ENCODE data around the gene FBLIM1. TPM values are rescaled to one million over a fixed set of nuclear protein-coding genes. Genes with fewer than 3 reads are reported as not detected.
A peak's percentile ranks its signal among the peaks of the same experiment; 100 is the strongest.

The FBLIM1 gene
- total and polyA plus RNA-seq, 7 experiments from 2014 or later: 0.27 to 0.54 (median 0.41) TPM; not detected in 4

DNA sequence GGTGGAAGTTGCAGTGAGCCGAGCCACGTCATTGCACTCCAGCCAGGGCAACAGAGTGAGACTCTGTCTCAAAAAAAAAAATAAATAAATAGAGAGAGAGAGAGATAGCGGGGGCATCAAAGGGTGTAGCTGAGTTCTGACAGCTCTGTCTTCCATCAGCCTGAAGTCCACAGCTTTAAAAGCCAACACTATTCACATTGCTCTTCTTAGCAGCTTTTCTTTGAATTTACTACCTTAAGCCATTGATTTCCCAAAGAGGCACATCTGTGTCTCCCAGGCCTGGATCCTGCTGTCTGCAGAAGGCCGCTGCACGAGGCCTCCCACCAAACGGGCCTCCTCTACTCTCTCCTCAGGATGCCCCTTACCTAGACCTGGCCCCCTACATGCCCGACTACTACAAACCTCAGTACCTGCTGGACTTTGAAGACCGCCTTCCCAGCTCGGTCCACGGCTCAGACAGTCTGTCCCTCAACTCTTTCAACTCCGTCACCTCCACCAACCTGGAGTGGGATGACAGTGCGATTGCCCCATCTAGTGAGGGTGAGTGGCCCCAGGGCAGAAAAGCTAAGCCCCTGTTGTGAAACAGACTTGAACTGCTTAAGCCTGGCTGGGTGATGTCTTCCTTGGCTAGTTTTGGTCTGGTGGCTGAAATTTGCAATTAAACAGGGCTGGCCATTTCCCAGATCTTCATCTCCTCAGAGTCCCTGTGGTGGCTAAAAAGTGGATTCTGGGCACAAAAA is 39.0 kb upstream of the FBLIM1 start:
- peaks cover 0 to 30% (median 0%) of the 10 kb centered on the region in 5 donors for H3K36me3 Mint-ChIP-seq

DNA sequence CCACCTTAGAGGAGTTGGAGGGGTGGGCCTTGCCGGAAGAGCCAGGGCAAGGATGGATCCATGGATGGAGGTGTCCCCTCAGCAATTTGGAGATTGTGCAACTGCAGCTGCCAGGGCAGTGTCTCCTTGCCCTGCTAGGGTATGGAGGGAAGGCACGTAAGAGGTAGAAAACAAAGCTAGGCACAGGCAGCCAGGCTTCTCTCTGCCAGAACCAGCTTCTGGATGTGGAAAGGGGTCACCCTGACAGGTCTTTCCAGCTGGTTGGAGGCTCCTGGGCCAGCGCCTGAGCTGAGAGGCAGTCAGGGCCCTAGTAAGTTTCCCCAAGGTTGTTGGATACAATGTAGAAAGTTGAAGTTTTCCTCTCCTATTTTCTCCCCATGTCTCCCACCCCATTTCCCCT is 37.7 kb upstream of the FBLIM1 start:
- Mint-ChIP-seq H3K27ac (no peak overlapping the region), H3K9me3 (no peaks in the 10 kb centered on the region), H3K4me1 (peaks cover 0 to 4% (median 0%) of the 10 kb centered on the region in 7 donors), H3K36me3 (peaks cover 0 to 32% (median 0%) of the 10 kb centered on the region in 5 donors), H3K4me3 (no peak overlapping the region), H3K27me3 (no peaks in the 10 kb centered on the region)
- intact Hi-C loops (cut with micrococcal nuclease): no loop called here
- Histone ChIP-seq H3K27ac (ENCODE audit: low read depth, low read length) (no peak overlapping the region), H3K9me3 (ENCODE audit: control insufficient read depth in 2 of 3, low read length in 3 of 3) (no peaks in the 10 kb centered on the region), H3K27me3 (ENCODE audit: control insufficient read depth in 2 of 2, insufficient read depth in 2 of 2, low read length in 2 of 2) (no peaks in the 10 kb centered on the region), H3K36me3 (ENCODE audit: control insufficient read depth in 2 of 3, insufficient read depth in 3 of 3, low read length in 3 of 3) (peaks cover 0 to 92% (median 9%) of the 10 kb centered on the region in 3 experiments), H3K4me1 (ENCODE audit: control insufficient read depth in 2 of 2, insufficient read depth in 2 of 2, low read length in 2 of 2) (no peaks in the 10 kb centered on the region), H3K4me3 (ENCODE audit: low read length) (no peak overlapping the region)
- ATAC-seq (no peak), DNase-seq (no peak)
- ChIA-PET POLR2A (no interaction called here), CTCF (no interaction called here)

More for the DNA sequence above, 39.0 kb upstream of the FBLIM1 start:
- H3K4me1 ChIP-seq (ENCODE audit: control insufficient read depth in 2 of 2, insufficient read depth in 2 of 2, low read length in 2 of 2): no peaks in the 10 kb centered on the region
- H3K9me3 ChIP-seq (ENCODE audit: control insufficient read depth in 2 of 3, low read length in 3 of 3): no peaks in the 10 kb centered on the region
- H3K27me3 ChIP-seq (ENCODE audit: control insufficient read depth in 2 of 2, insufficient read depth in 2 of 2, low read length in 2 of 2): no peaks in the 10 kb centered on the region
- intact Hi-C loops (cut with micrococcal nuclease): no loop called here
- no peaks in the 10 kb centered on the region for H3K27me3 Mint-ChIP-seq
- ATAC-seq (no peak), DNase-seq (no peak)
- H3K4me3 ChIP-seq (ENCODE audit: low read length): no peak overlapping the region
- ChIA-PET POLR2A (no interaction called here), CTCF (interaction anchor here (1.7 kb wide), 1 partner anchor 123 kb away, joined by 3 read pairs; no protein-coding TSS in a partner anchor)
- H3K4me3 Mint-ChIP-seq: no peak overlapping the region
- peaks cover 0 to 7% (median 1%) of the 10 kb centered on the region in 7 donors for H3K4me1 Mint-ChIP-seq
- H3K9me3 Mint-ChIP-seq: no peaks in the 10 kb centered on the region
- H3K27ac Mint-ChIP-seq: peak overlapping the region in 2 of 9 donors; percentile 16 to 69
- peaks cover 0 to 85% (median 9%) of the 10 kb centered on the region in 3 experiments for H3K36me3 ChIP-seq (ENCODE audit: control insufficient read depth in 2 of 3, insufficient read depth in 3 of 3, low read length in 3 of 3)
- no peak overlapping the region for H3K27ac ChIP-seq (ENCODE audit: low read depth, low read length)

DNA sequence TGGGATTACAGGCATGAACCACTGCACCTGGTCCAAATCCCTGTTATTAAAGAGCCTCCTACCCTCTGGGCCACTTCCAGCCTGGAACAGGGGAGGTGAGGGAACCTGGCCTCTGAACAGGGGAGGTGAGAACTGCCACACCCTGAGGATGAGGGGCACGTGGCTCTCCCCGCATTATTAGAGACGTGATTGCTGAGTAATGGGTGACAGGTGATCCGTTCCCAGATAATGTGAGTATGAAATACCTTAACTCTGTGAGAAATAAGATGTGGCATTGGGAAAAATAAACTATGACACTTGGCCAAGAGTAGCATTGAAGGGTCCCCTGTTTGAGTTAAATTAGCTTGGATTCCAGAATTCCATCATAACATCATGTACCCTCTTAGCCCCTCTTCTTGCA is 36.2 kb upstream of the FBLIM1 start:
- Histone ChIP-seq H3K9me3 (ENCODE audit: control insufficient read depth in 2 of 3, low read length in 3 of 3) (no peaks in the 10 kb centered on the region), H3K4me3 (ENCODE audit: low read length) (no peak overlapping the region), H3K27ac (ENCODE audit: low read depth, low read length) (no peak overlapping the region), H3K4me1 (ENCODE audit: control insufficient read depth in 2 of 2, insufficient read depth in 2 of 2, low read length in 2 of 2) (no peaks in the 10 kb centered on the region), H3K36me3 (ENCODE audit: control insufficient read depth in 2 of 3, insufficient read depth in 3 of 3, low read length in 3 of 3) (peaks cover 0 to 92% (median 0%) of the 10 kb centered on the region in 3 experiments), H3K27me3 (ENCODE audit: control insufficient read depth in 2 of 2, insufficient read depth in 2 of 2, low read length in 2 of 2) (no peaks in the 10 kb centered on the region)
- no peak overlapping the region for H3K4me3 Mint-ChIP-seq
- intact Hi-C loops (cut with micrococcal nuclease): no loop called here
- DNase-seq (no peak), ATAC-seq (no peak)
- H3K27ac Mint-ChIP-seq: no peak overlapping the region
- peaks cover 0 to 4% (median 0%) of the 10 kb centered on the region in 7 donors for H3K4me1 Mint-ChIP-seq
- H3K9me3 Mint-ChIP-seq: no peaks in the 10 kb centered on the region
- POLR2A ChIA-PET: interaction anchor here (0.7 to 0.8 kb wide), 2 partner anchors 12 to 23 kb away, joined by 3 read pairs; no protein-coding TSS in a partner anchor
- H3K27me3 Mint-ChIP-seq: no peaks in the 10 kb centered on the region
- CTCF ChIA-PET: interaction anchor here (0.7 kb wide), 1 partner anchor 52 kb away, joined by 3 read pairs; no protein-coding TSS in a partner anchor
- peaks cover 0 to 35% (median 2%) of the 10 kb centered on the region in 5 donors for H3K36me3 Mint-ChIP-seq

DNA sequence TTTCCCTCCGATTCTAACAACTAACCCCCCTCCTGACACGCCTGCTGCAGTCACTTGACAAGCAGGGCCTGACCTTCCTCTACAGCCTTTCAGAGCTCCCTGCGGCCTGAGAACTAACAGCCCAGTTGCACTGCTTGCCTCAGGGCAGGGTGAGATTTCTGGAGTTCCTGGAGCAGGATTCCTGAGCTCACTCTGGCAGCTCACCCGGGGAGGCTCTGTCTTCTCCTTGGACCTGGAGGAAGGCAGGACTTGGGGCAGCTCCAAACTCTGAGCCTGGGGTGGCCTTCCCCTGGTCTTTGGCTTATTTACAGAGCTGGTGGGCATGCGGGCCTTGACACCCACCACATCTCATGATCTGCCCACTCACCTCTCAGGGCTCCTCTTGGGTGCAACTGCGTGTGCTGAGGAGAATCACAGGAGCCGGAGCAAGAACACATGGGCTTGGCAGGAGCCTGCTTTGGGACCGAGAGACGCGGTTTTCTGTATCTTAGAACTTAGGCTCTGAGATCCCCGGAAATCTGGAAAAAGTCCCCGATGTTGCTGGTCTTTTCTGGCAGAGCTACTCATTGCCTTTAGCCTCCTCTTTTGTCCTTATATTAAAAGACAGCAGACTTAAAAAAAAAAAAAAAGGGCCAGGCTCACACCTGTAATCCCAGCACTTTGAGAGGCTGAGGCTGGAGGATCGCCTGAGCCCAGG is 35.6 kb upstream of the FBLIM1 start:
- Mint-ChIP-seq H3K4me1 (peaks cover 0 to 4% (median 0%) of the 10 kb centered on the region in 7 donors), H3K27me3 (no peaks in the 10 kb centered on the region), H3K27ac (no peak overlapping the region), H3K4me3 (no peak overlapping the region), H3K9me3 (no peaks in the 10 kb centered on the region), H3K36me3 (peaks cover 0 to 37% (median 2%) of the 10 kb centered on the region in 5 donors)
- Histone ChIP-seq H3K4me3 (ENCODE audit: low read length) (no peak overlapping the region), H3K9me3 (ENCODE audit: control insufficient read depth in 2 of 3, low read length in 3 of 3) (no peaks in the 10 kb centered on the region), H3K4me1 (ENCODE audit: control insufficient read depth in 2 of 2, insufficient read depth in 2 of 2, low read length in 2 of 2) (no peaks in the 10 kb centered on the region), H3K27ac (ENCODE audit: low read depth, low read length) (no peak overlapping the region), H3K36me3 (ENCODE audit: control insufficient read depth in 2 of 3, insufficient read depth in 3 of 3, low read length in 3 of 3) (peaks cover 0 to 92% (median 0%) of the 10 kb centered on the region in 3 experiments), H3K27me3 (ENCODE audit: control insufficient read depth in 2 of 2, insufficient read depth in 2 of 2, low read length in 2 of 2) (no peaks in the 10 kb centered on the region)
- ChIA-PET CTCF (interaction anchor here (0.7 kb wide), 1 partner anchor 51 kb away, joined by 3 read pairs; no protein-coding TSS in a partner anchor), POLR2A (interaction anchor here (0.7 to 0.8 kb wide), 2 partner anchors 12 to 22 kb away, joined by 3 read pairs; no protein-coding TSS in a partner anchor)
- intact Hi-C loops (cut with micrococcal nuclease): no loop called here
- ATAC-seq: no peak
- no peak for DNase-seq

DNA sequence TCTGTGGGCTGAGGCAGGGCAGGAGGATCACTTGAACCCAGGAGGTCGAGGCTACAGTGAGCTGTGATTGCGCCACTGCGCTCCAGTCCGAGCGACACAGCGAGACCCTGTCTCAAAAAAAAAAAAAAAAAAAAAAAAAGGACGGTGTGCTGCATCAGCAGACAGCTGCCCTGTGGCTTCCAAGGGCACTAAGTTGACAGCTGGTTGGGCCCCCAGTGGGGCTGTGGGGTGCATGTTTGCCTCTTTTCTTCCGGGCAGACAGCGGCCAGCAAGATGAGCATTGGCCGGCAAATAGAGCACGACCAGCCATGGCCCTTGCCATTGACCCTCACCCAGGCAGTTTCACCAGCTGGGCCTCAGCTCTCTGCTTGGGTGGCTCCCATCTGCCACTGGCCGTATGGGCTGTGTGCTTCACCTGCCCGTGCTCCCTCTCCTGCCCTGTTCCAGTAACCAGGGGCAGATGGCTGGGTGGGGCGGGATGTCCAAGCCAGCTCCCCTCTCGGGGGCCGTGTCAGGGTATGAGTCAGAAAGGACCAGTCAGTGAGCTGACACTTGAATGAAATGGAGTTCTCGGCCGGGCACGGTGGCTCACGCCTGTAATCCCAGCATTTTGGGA is 34.9 kb upstream of the FBLIM1 start:
- H3K36me3 Mint-ChIP-seq: peaks cover 0 to 37% (median 2%) of the 10 kb centered on the region in 5 donors
- POLR2A ChIA-PET: no interaction called here

DNA sequence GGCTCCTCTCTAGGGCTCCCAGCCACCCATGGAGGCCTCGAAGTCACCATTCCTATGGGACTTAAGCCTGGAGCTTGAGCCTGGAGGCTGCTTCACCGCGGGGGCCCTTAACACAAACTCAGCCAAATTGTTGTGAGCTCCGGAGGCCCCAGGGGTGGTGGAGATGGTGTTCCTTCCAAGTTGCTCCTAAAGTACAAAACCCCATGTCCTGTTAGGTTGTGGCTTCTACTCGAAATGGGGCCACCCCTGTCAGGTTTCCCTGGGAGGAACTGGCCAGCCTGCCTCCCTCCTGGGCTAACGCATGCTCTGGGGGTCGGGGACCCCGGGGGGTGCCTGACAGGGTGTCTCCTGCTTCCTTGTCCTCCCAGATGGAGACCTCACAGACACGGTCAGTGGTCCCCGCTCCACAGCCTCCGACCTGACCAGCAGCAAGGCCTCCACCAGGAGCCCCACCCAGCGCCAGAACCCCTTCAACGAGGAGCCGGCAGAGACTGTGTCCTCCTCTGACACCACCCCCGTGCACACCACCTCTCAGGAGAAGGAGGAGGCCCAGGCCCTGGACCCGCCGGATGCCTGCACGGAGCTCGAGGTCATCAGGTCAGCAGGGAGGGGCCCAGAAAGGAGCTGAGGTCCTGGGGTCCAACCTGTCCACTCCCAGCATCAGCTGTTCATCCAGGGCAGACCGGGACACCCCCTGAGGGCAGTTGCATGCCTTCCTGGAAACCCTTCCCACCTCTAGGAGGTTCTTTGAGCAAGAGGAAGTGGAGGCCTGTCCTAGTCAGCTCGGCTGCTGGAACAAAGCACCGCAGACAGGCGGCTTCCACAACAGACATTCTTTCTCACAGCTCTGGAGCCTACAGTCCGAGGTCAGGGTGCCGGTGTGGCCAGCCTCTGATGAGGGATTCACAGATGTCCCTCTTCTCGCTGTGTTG is 33.4 kb upstream of the FBLIM1 start:
- Histone ChIP-seq H3K27me3 (ENCODE audit: control insufficient read depth in 2 of 2, insufficient read depth in 2 of 2, low read length in 2 of 2) (no peaks in the 10 kb centered on the region), H3K4me3 (ENCODE audit: low read length) (no peak overlapping the region), H3K9me3 (ENCODE audit: control insufficient read depth in 2 of 3, low read length in 3 of 3) (no peaks in the 10 kb centered on the region), H3K4me1 (ENCODE audit: control insufficient read depth in 2 of 2, insufficient read depth in 2 of 2, low read length in 2 of 2) (no peaks in the 10 kb centered on the region), H3K27ac (ENCODE audit: low read depth, low read length) (no peak overlapping the region), H3K36me3 (ENCODE audit: control insufficient read depth in 2 of 3, insufficient read depth in 3 of 3, low read length in 3 of 3) (peaks cover 0 to 91% (median 0%) of the 10 kb centered on the region in 3 experiments)
- peaks cover 0 to 35% (median 3%) of the 10 kb centered on the region in 5 donors for H3K36me3 Mint-ChIP-seq
- intact Hi-C loops (cut with micrococcal nuclease): no loop called here
- no peak overlapping the region for H3K4me3 Mint-ChIP-seq
- ChIA-PET CTCF (no interaction called here), POLR2A (no interaction called here)
- no peaks in the 10 kb centered on the region for H3K27me3 Mint-ChIP-seq
- no peaks in the 10 kb centered on the region for H3K9me3 Mint-ChIP-seq
- no peak for DNase-seq
- no peak for ATAC-seq
- no peaks in the 10 kb centered on the region for H3K4me1 Mint-ChIP-seq
- no peak overlapping the region for H3K27ac Mint-ChIP-seq

More for the DNA sequence above, 34.9 kb upstream of the FBLIM1 start:
- no peak overlapping the region for H3K27ac Mint-ChIP-seq
- Histone ChIP-seq H3K4me3 (ENCODE audit: low read length) (no peak overlapping the region), H3K4me1 (ENCODE audit: control insufficient read depth in 2 of 2, insufficient read depth in 2 of 2, low read length in 2 of 2) (no peaks in the 10 kb centered on the region), H3K27ac (ENCODE audit: low read depth, low read length) (no peak overlapping the region), H3K36me3 (ENCODE audit: control insufficient read depth in 2 of 3, insufficient read depth in 3 of 3, low read length in 3 of 3) (peaks cover 0 to 93% (median 0%) of the 10 kb centered on the region in 3 experiments), H3K27me3 (ENCODE audit: control insufficient read depth in 2 of 2, insufficient read depth in 2 of 2, low read length in 2 of 2) (no peaks in the 10 kb centered on the region), H3K9me3 (ENCODE audit: control insufficient read depth in 2 of 3, low read length in 3 of 3) (no peaks in the 10 kb centered on the region)
- H3K9me3 Mint-ChIP-seq: no peaks in the 10 kb centered on the region
- CTCF ChIA-PET: no interaction called here
- no peak for ATAC-seq
- H3K4me1 Mint-ChIP-seq: peaks cover 0 to 4% (median 0%) of the 10 kb centered on the region in 7 donors
- intact Hi-C loops (cut with micrococcal nuclease): no loop called here
- DNase-seq: no peak
- no peak overlapping the region for H3K4me3 Mint-ChIP-seq
- no peaks in the 10 kb centered on the region for H3K27me3 Mint-ChIP-seq

All from naive thymus-derived CD4-positive, alpha-beta T cell (primary cell).